Neuronal stem cell (in vitro differentiated cells): ENCODE measurements around the gene MTHFD1L.

Experiments
- DNase-seq: peaks from one replicate; pipeline ENCODE4 v3.0.0-alpha.2; 2013; ENCODE audit warnings: low spot score
- H2AFZ ChIP-seq: one replicate; pipeline ENCODE4 v1.6.1; 2013; ENCODE audit warnings: mild to moderate bottlenecking, low read length, inconsistent platforms
- H2AK5ac ChIP-seq: 2 replicates; pipeline ENCODE4 v1.6.1; 2013; ENCODE audit warnings: low read depth, mild to moderate bottlenecking, inconsistent platforms, low read length, moderate library complexity, mixed read lengths
- H2BK120ac ChIP-seq: 2 replicates; pipeline ENCODE4 v1.6.1; 2013; ENCODE audit warnings: low read depth, mild to moderate bottlenecking, inconsistent platforms, low read length, moderate library complexity, mixed read lengths
- H2BK12ac ChIP-seq: one replicate; pipeline ENCODE4 v1.6.1; 2013; ENCODE audit warnings: low read length, inconsistent platforms
- H2BK15ac ChIP-seq: 2 replicates; pipeline ENCODE4 v1.6.1; 2013; ENCODE audit warnings: mild to moderate bottlenecking, low read length, inconsistent platforms, mixed read lengths
- H2BK5ac ChIP-seq: one replicate; pipeline ENCODE4 v1.6.1; 2013; ENCODE audit warnings: inconsistent platforms, mild to moderate bottlenecking, low read length, moderate library complexity
- H3K14ac ChIP-seq: one replicate; pipeline ENCODE4 v1.6.1; 2013; ENCODE audit warnings: low read length, inconsistent platforms
- H3K18ac ChIP-seq: 2 replicates; pipeline ENCODE4 v1.6.1; 2013; ENCODE audit warnings: low read length, inconsistent platforms
- H3K23ac ChIP-seq: 2 replicates; pipeline ENCODE4 v1.6.1; 2013; ENCODE audit warnings: low read depth, mild to moderate bottlenecking, mixed read lengths, low read length, inconsistent platforms; ENCODE audit not compliant: poor library complexity
- H3K27ac ChIP-seq: replicated peaks from 3 replicates; pipeline ENCODE4 v1.5.1; 2013; ENCODE audit warnings: low read length, inconsistent platforms
- H3K27me3 ChIP-seq, 3 experiments: 2 replicates each; pipeline ENCODE4 v1.6.1; 2013; ENCODE audit warnings: low read length in 3 of 3, mild to moderate bottlenecking in 2 of 3, inconsistent platforms in 1 of 3, low read depth in 1 of 3, mixed read lengths in 1 of 3, moderate library complexity in 1 of 3; ENCODE audit not compliant: control insufficient read depth in 3 of 3, insufficient read depth in 3 of 3
- H3K36me3 ChIP-seq, 2 donors: replicated peaks in 1 of 2; 2 replicates each; pipeline ENCODE4 v1.6.1; 2013; ENCODE audit warnings: low read length in 2 of 2; ENCODE audit not compliant: control insufficient read depth in 2 of 2, insufficient read depth in 2 of 2
- H3K4ac ChIP-seq: 2 replicates; pipeline ENCODE4 v1.6.1; 2013; ENCODE audit warnings: inconsistent platforms, mild to moderate bottlenecking, low read length, moderate library complexity
- H3K4me1 ChIP-seq, 2 donors: 1 replicate in 1 of 2; 2 replicates in 1 of 2; pipeline ENCODE4 v1.6.1; 2013; ENCODE audit warnings: low read length in 2 of 2, low read depth in 1 of 2; ENCODE audit not compliant: control insufficient read depth in 2 of 2, insufficient read depth in 1 of 2
- H3K4me2 ChIP-seq: one replicate; pipeline ENCODE4 v1.6.1; 2013; ENCODE audit warnings: mild to moderate bottlenecking, low read length, inconsistent platforms; ENCODE audit not compliant: insufficient read depth, poor library complexity, severe bottlenecking
- H3K4me3 ChIP-seq, 2 donors: 2 replicates each; pipeline ENCODE4 v1.5.1; 2013; ENCODE audit warnings: low read length in 2 of 2, mild to moderate bottlenecking in 2 of 2, inconsistent platforms in 1 of 2, moderate library complexity in 1 of 2
- H3K79me1 ChIP-seq: one replicate; pipeline ENCODE4 v1.6.1; 2013; ENCODE audit warnings: low read depth, mild to moderate bottlenecking, inconsistent platforms, low read length, moderate library complexity
- H3K9ac ChIP-seq: one replicate; pipeline ENCODE4 v1.6.1; 2013; ENCODE audit warnings: mild to moderate bottlenecking, low read depth, low read length, inconsistent platforms; ENCODE audit not compliant: poor library complexity
- H3K9me3 ChIP-seq, 2 donors: replicated peaks in 1 of 2; 2 replicates each; pipeline versions ENCODE3 to v1.6.1; 2013; ENCODE audit warnings: low read length in 2 of 2, mild to moderate bottlenecking in 2 of 2, inconsistent platforms in 1 of 2, low read depth in 1 of 2, mixed read lengths in 1 of 2, moderate library complexity in 1 of 2; ENCODE audit not compliant: control insufficient read depth in 2 of 2, insufficient read depth in 1 of 2
- H4K8ac ChIP-seq: one replicate; pipeline ENCODE4 v1.6.1; 2013; ENCODE audit warnings: low read depth, mild to moderate bottlenecking, inconsistent platforms, low read length, moderate library complexity
- H4K91ac ChIP-seq: one replicate; pipeline ENCODE4 v1.6.1; 2013; ENCODE audit warnings: low read length, low read depth, mild to moderate bottlenecking, inconsistent platforms; ENCODE audit not compliant: poor library complexity
- WGBS, 2 donors: extraction: QIAGEN DNeasy Blood & Tissue Kit; methylation state at CpG; one replicate each; pipeline ENCODE4 v1.1.7; 2013; ENCODE audit warnings: missing lambda C conversion rate in 2 of 2, mixed read lengths in 1 of 2; ENCODE audit not compliant: insufficient read length in 2 of 2, insufficient replicate concordance in 1 of 2; ENCODE audit errors: extremely low coverage in 2 of 2; 5-methylcytosine and 5-hydroxymethylcytosine counted together

The MTHFD1L gene

DNA sequence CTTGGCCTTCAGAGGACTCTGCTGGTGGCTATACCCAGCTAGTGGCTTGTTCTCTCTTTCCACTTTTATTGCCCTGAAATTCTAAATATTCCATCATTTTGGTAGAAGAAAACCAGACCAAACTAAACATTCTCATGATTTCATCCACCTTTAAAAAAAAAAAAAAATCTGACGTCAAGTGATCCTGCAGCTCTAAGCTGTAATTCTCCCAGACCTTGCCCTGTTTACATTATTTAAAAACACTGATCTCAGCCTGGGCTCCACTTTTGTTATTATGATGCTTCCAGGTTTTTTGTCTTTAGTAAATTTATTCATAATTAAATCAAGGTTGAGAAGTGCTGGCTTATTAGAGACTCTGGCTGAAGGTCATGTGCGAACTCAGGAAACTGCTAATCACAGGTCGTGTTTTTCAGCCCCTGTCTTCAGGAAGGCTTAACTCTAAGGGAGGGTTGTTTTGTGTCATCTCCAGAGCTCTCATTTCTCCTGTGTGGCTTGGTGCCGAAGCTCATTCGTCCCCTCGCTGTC lies 114.4 kb downstream of the MTHFD1L start:
- Histone ChIP-seq H2BK120ac (no peak overlapping the region), H4K91ac (no peak overlapping the region), H3K4me2 (no peak overlapping the region), H3K18ac (no peak overlapping the region), H3K4me3 (no peak overlapping the region), H2BK15ac (no peak overlapping the region), H3K9me3 (no peaks in the 10 kb centered on the region), H3K9ac (no peak overlapping the region), H3K14ac (no peak overlapping the region), H3K4me1 (peaks cover 0 to 2% of the 10 kb centered on the region in 2 donors), H2AFZ (no peak overlapping the region), H3K79me1 (no peaks in the 10 kb centered on the region), H3K36me3 (peaks cover 3 to 61% of the 10 kb centered on the region in 2 donors), H3K27ac (no peak overlapping the region), H2BK12ac (no peak overlapping the region), H2BK5ac (no peak overlapping the region), H3K23ac (no peak overlapping the region), H3K27me3 (no peaks in the 10 kb centered on the region), H3K4ac (no peak overlapping the region), H2AK5ac (no peak overlapping the region), H4K8ac (no peak overlapping the region)
- WGBS, 2 donors = no CpG with 5 or more reads among the region's 6 CpGs
- no peak for DNase-seq

DNA sequence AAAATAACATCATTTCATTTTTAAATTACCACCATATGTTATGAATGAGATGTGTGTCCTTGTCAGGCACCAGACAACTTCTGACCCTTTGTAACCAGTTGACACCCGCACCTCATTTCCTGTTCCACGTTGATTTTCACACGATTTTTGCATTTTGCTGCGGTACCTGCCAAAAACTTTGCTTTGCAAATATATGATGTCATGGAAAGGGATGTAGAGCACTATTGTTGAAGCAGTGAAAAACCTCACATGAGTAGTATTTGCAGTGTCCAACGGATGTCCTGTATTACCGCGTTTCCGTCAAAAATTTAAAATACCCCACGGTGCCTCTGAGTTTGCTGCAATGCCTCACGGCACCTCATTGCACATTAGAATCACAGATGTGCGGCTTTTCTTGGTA lies 115.6 kb downstream of the MTHFD1L start:
- Histone ChIP-seq H3K4ac (no peak overlapping the region), H3K9ac (no peak overlapping the region), H3K18ac (no peak overlapping the region), H3K27ac (no peak overlapping the region), H2BK12ac (no peak overlapping the region), H3K4me1 (peaks cover 0 to 2% of the 10 kb centered on the region in 2 donors), H2BK15ac (no peak overlapping the region), H4K91ac (no peak overlapping the region), H3K79me1 (no peaks in the 10 kb centered on the region), H3K4me2 (no peak overlapping the region), H2BK120ac (no peak overlapping the region), H3K27me3 (no peaks in the 10 kb centered on the region), H3K14ac (no peak overlapping the region), H4K8ac (no peak overlapping the region), H3K4me3 (no peak overlapping the region), H2BK5ac (no peak overlapping the region), H3K36me3 (peaks cover 1 to 55% of the 10 kb centered on the region in 2 donors), H2AK5ac (no peak overlapping the region), H3K9me3 (no peaks in the 10 kb centered on the region), H2AFZ (no peak overlapping the region), H3K23ac (no peak overlapping the region)
- DNase-seq = no peak
- no CpG with 5 or more reads among the region's 11 CpGs for WGBS, 2 donors

DNA sequence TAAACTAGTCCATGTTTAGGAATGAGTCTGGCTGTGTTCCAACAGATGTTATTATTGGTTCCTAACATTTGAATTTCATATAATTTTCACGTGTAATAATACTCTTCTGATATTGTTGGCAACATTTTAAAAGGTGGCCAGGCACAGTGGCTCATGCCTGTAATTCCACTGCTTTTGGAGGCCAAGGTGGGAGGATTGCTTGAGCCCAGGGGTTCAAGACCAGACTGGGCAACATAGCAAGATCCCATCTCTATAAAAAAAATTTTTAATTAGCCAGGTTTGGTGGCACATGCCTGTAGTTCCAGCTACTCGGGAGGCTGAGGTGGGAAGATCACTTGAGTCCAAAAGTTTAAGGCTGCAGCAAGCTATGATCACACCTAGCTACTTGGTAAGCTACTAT lies 116.2 kb downstream of the MTHFD1L start:
- Histone ChIP-seq H2AK5ac (no peak overlapping the region), H3K9ac (no peak overlapping the region), H2BK5ac (no peak overlapping the region), H3K36me3 (peaks cover 1 to 50% of the 10 kb centered on the region in 2 donors), H4K91ac (no peak overlapping the region), H2BK15ac (no peak overlapping the region), H2BK12ac (no peak overlapping the region), H4K8ac (no peak overlapping the region), H3K18ac (no peak overlapping the region), H3K23ac (no peak overlapping the region), H3K9me3 (no peaks in the 10 kb centered on the region), H3K27me3 (no peaks in the 10 kb centered on the region), H3K27ac (no peak overlapping the region), H3K4me1 (peaks cover 0 to 2% of the 10 kb centered on the region in 2 donors), H3K79me1 (no peaks in the 10 kb centered on the region), H2BK120ac (no peak overlapping the region), H3K4me3 (no peak overlapping the region), H3K4me2 (no peak overlapping the region), H2AFZ (no peak overlapping the region), H3K14ac (no peak overlapping the region), H3K4ac (no peak overlapping the region)
- no CpG with 5 or more reads among the region's 2 CpGs for WGBS, 2 donors
- no peak for DNase-seq

DNA sequence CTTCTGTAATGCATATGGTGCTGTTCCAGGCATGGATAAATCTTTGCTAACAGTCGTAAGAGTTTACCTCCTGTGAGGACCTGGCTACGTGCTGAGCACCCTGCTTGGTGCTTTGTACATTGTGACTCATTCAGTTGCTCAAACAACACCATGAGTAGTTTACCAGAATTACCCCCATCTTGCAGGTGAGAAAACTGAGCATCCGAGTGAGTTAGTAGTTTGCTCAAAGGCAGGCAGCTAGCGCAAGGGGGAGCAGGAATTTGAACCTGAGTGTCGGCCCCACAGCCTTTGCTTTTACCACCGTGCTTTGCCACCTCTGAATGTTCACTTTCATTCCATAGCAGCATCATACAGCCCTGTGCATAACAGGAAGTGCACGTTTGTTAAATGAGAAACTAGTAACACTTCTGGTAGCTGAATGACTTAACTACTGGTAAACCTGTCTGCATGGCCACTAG lies 121.9 kb downstream of the MTHFD1L start:
- Histone ChIP-seq H3K27me3 (no peaks in the 10 kb centered on the region), H3K9ac (no peak overlapping the region), H3K4me3 (peak overlapping the region in 1 of 2 donors; percentile 49), H2BK12ac (no peak overlapping the region), H3K18ac (no peak overlapping the region), H3K4me1 (peaks cover 0 to 2% of the 10 kb centered on the region in 2 donors), H3K36me3 (peaks cover 1 to 31% of the 10 kb centered on the region in 2 donors), H2BK5ac (no peak overlapping the region), H3K79me1 (no peaks in the 10 kb centered on the region), H2BK120ac (no peak overlapping the region), H3K4ac (no peak overlapping the region), H3K9me3 (no peaks in the 10 kb centered on the region), H2BK15ac (no peak overlapping the region), H3K4me2 (no peak overlapping the region), H2AK5ac (no peak overlapping the region), H2AFZ (no peak overlapping the region), H4K8ac (no peak overlapping the region), H4K91ac (no peak overlapping the region), H3K14ac (no peak overlapping the region), H3K23ac (no peak overlapping the region), H3K27ac (no peak overlapping the region)
- WGBS, 2 donors = no CpG with 5 or more reads among the region's 7 CpGs
- no peak for DNase-seq
